GM23338 (cell line): Measurements from ENCODE around the gene UBAC2.

Experiments
- CREB1 ChIP-seq: fragments of 250-450 bp; sonication (Bioruptor Pico); IDR thresholded peaks from 2 replicates; pipeline ENCODE4 v1.5.0; 2020; ENCODE audit warnings: low read depth, mild to moderate bottlenecking, moderate library complexity
- CTCF ChIP-seq, 2 experiments: fragments of 200-600 bp in 1 of 2; sonication (generic) in 1 of 2; conservative IDR thresholded peaks; 2 replicates each; pipeline versions ENCODE4 v1.5.1 to v1.6.1; 2016 to 2017; ENCODE audit warnings: antibody characterized with exemption in 2 of 2, low read depth in 2 of 2, mild to moderate bottlenecking in 2 of 2, moderate library complexity in 1 of 2
- EZH2 ChIP-seq: fragments of 200-600 bp; sonication (generic); IDR thresholded peaks from one replicate; pipeline ENCODE4 v1.8.0; 2017; ENCODE audit warnings: antibody characterized with exemption, mild to moderate bottlenecking, low read depth; ENCODE audit not compliant: unreplicated experiment
- EZH2phosphoT487 ChIP-seq: fragments of 200-600 bp; sonication (generic); IDR thresholded peaks from one replicate; pipeline ENCODE4 v1.8.1; 2018; ENCODE audit warnings: antibody characterized with exemption; ENCODE audit not compliant: unreplicated experiment
- JUNB ChIP-seq: IDR thresholded peaks from one replicate; pipeline ENCODE4 v1.6.1; 2016; ENCODE audit warnings: antibody characterized with exemption; ENCODE audit not compliant: unreplicated experiment
- NANOG ChIP-seq: IDR thresholded peaks from 2 replicates; pipeline ENCODE4 v1.6.1; 2016; ENCODE audit warnings: antibody characterized with exemption, borderline replicate concordance
- POLR2AphosphoS5 ChIP-seq: IDR thresholded peaks from 2 replicates; pipeline ENCODE4 v1.6.1; 2016; ENCODE audit warnings: antibody characterized with exemption, low read depth
- REST ChIP-seq: IDR thresholded peaks from one replicate; pipeline ENCODE4 v1.6.1; 2018; ENCODE audit warnings: antibody characterized with exemption; ENCODE audit not compliant: unreplicated experiment

- no peak for TF ChIP-seq CTCF (conservative IDR thresholded peaks at IDR 0.05; ENCODE audit: low read depth in 2 of 2)
- no peak for TF ChIP-seq REST
- TF ChIP-seq POLR2AphosphoS5 = no peak
- no peak for TF ChIP-seq EZH2
- TF ChIP-seq CREB1 = no peak
- no peak for TF ChIP-seq EZH2phosphoT487
- TF ChIP-seq NANOG = no peak
- no peak for TF ChIP-seq JUNB
These were observed 219.1 kb downstream of the UBAC2 start for GRCh38 chr13:99419591-99420243.
